Liver (tissue), 9 donors: ENCODE measurements around the gene ZNF398. TPM values are rescaled to one million over a fixed set of nuclear protein-coding genes. Genes with fewer than 3 reads are reported as not detected.

Source experiments
- DNase-seq: peaks from one replicate; pipeline ENCODE4 v3.0.0-alpha.2; 2017; ENCODE audit warnings: low spot score
- H3K27ac ChIP-seq, 2 donors: one replicate each; pipeline ENCODE4 v1.7.0; 2013; ENCODE audit warnings: inconsistent platforms in 2 of 2, low read length in 2 of 2, control low read depth in 1 of 2, low read depth in 1 of 2, mild to moderate bottlenecking in 1 of 2
- H3K27me3 ChIP-seq, 4 donors: one replicate each; pipeline versions ENCODE4 v1.6.1 to v1.7.0; 2013; ENCODE audit warnings: low read length in 3 of 4, inconsistent platforms in 1 of 4, mild to moderate bottlenecking in 1 of 4, moderate library complexity in 1 of 4; ENCODE audit not compliant: control insufficient read depth in 4 of 4, insufficient read depth in 4 of 4
- H3K36me3 ChIP-seq, 4 donors: one replicate each; pipeline versions ENCODE4 v1.6.1 to v1.7.0; 2013; ENCODE audit warnings: low read length in 3 of 4, mild to moderate bottlenecking in 3 of 4, low read depth in 1 of 4, moderate library complexity in 1 of 4; ENCODE audit not compliant: control insufficient read depth in 4 of 4, insufficient read depth in 3 of 4
- H3K4me1 ChIP-seq, 4 donors: one replicate each; pipeline versions ENCODE4 v1.6.1 to v1.7.0; 2013; ENCODE audit warnings: low read length in 3 of 4, mild to moderate bottlenecking in 3 of 4, moderate library complexity in 1 of 4; ENCODE audit not compliant: control insufficient read depth in 4 of 4, insufficient read depth in 4 of 4
- H3K4me3 ChIP-seq, 3 donors: one replicate each; pipeline versions ENCODE4 v1.6.1 to v1.7.0; 2013; ENCODE audit warnings: low read length in 3 of 3, control low read depth in 1 of 3, low read depth in 1 of 3, mild to moderate bottlenecking in 1 of 3
- H3K9ac ChIP-seq, 2 donors: one replicate each; pipeline ENCODE4 v1.7.0; 2013; ENCODE audit warnings: low read length in 2 of 2, mild to moderate bottlenecking in 2 of 2, moderate library complexity in 2 of 2, control low read depth in 1 of 2, low read depth in 1 of 2
- H3K9me3 ChIP-seq, 4 donors: one replicate each; pipeline versions ENCODE4 v1.6.1 to v1.7.0; 2013; ENCODE audit warnings: low read length in 3 of 4; ENCODE audit not compliant: control insufficient read depth in 4 of 4
- EGR1 ChIP-seq, 2 donors: IDR thresholded peaks; 2 replicates each; pipeline ENCODE4 v1.6.1; 2016 to 2018; ENCODE audit warnings: antibody characterized with exemption in 2 of 2, low read depth in 2 of 2
- FOXA1 ChIP-seq: IDR thresholded peaks from 2 replicates; pipeline ENCODE4 v1.6.1; 2016; ENCODE audit warnings: antibody characterized with exemption
- FOXA2 ChIP-seq: IDR thresholded peaks from 2 replicates; pipeline ENCODE4 v1.6.1; 2016; ENCODE audit warnings: antibody characterized with exemption
- GABPA ChIP-seq, 2 donors: IDR thresholded peaks in 1 of 2; conservative IDR thresholded peaks in 1 of 2; 2 replicates each; pipeline ENCODE4 v1.6.1; 2016; ENCODE audit warnings: antibody characterized with exemption in 2 of 2, mild to moderate bottlenecking in 1 of 2, moderate library complexity in 1 of 2
- HNF4A ChIP-seq, 2 donors: conservative IDR thresholded peaks; 2 replicates each; pipeline ENCODE4 v1.6.1; 2016; ENCODE audit warnings: antibody characterized with exemption in 2 of 2, mild to moderate bottlenecking in 2 of 2
- JUND ChIP-seq, 2 donors: IDR thresholded peaks; 2 replicates each; pipeline ENCODE4 v1.6.1; 2016; ENCODE audit warnings: antibody characterized with exemption in 2 of 2
- NR2F2 ChIP-seq: IDR thresholded peaks from 2 replicates; pipeline ENCODE4 v1.6.1; 2016; ENCODE audit warnings: antibody characterized with exemption
- RAD21 ChIP-seq, 2 donors: IDR thresholded peaks; 2 replicates each; pipeline ENCODE4 v1.6.1; 2016; ENCODE audit warnings: antibody characterized with exemption in 2 of 2, mild to moderate bottlenecking in 2 of 2
- REST ChIP-seq: IDR thresholded peaks from 2 replicates; pipeline ENCODE4 v1.6.1; 2016; ENCODE audit warnings: antibody characterized with exemption, mild to moderate bottlenecking
- RXRA ChIP-seq, 2 donors: IDR thresholded peaks; 2 replicates each; pipeline ENCODE4 v1.6.1; 2017 to 2018; ENCODE audit warnings: antibody characterized with exemption in 2 of 2, mild to moderate bottlenecking in 1 of 2
- SP1 ChIP-seq: IDR thresholded peaks from 2 replicates; pipeline ENCODE4 v1.6.1; 2018; ENCODE audit warnings: antibody characterized with exemption, mild to moderate bottlenecking
- TAF1 ChIP-seq: conservative IDR thresholded peaks from 2 replicates; pipeline ENCODE4 v1.6.1; 2016; ENCODE audit warnings: antibody characterized with exemption, mild to moderate bottlenecking
- YY1 ChIP-seq: IDR thresholded peaks from 2 replicates; pipeline ENCODE4 v1.6.1; 2016; ENCODE audit warnings: antibody characterized with exemption, mild to moderate bottlenecking
- WGBS: extraction: QIAGEN DNeasy Blood & Tissue Kit; methylation state at CpG from one replicate; pipeline ENCODE4 v1.1.7; 2013; 5-methylcytosine and 5-hydroxymethylcytosine counted together
- polyA plus RNA-seq, 2 donors: library from polyadenylated mRNA; stranded (reverse) in 1 of 2; unstranded in 1 of 2; fragments of 200-250 nt in 1 of 2; fragments of >200 nt in 1 of 2; fragmentation: Nextera tagmentation in 1 of 2; extraction: Ambion mirVana in 1 of 2; gene quantifications; one replicate each; pipeline versions ENCODE4 v1.2.1 to v1.2.3, GENCODE V29; 2013 to 2015
- total RNA-seq, 2 donors: library from RNA; depleted of rRNA; stranded (reverse); fragments of >200 nt; gene quantifications; one replicate each; pipeline ENCODE4 v1.2.3, GENCODE V29; 2014
- TF ChIP-seq, protein P1 (sequence below): IDR thresholded peaks from 2 replicates; pipeline ENCODE4 v1.6.1; 2016; ENCODE audit warnings: antibody characterized with exemption
- TF ChIP-seq, protein P2 (sequence below): IDR thresholded peaks from 2 replicates; pipeline ENCODE4 v1.6.1; 2016; ENCODE audit warnings: antibody characterized with exemption
- TF ChIP-seq, protein P3 (sequence below): fragments of 150-350 bp; IDR thresholded peaks from 2 replicates; pipeline ENCODE4 v1.5.1; 2017; ENCODE audit warnings: improper control_type of control experiment, low read depth, low read length; ENCODE audit not compliant: missing input control
- donor health status: healthy.
- donor health status: healthy.
- donor health status: healthy.
- donor health status: healthy.
- donor health status: healthy.

ZNF398 gene
- total and polyA plus RNA-seq, 4 donors: 1.5 to 7.8 (median 4.5) TPM

DNA sequence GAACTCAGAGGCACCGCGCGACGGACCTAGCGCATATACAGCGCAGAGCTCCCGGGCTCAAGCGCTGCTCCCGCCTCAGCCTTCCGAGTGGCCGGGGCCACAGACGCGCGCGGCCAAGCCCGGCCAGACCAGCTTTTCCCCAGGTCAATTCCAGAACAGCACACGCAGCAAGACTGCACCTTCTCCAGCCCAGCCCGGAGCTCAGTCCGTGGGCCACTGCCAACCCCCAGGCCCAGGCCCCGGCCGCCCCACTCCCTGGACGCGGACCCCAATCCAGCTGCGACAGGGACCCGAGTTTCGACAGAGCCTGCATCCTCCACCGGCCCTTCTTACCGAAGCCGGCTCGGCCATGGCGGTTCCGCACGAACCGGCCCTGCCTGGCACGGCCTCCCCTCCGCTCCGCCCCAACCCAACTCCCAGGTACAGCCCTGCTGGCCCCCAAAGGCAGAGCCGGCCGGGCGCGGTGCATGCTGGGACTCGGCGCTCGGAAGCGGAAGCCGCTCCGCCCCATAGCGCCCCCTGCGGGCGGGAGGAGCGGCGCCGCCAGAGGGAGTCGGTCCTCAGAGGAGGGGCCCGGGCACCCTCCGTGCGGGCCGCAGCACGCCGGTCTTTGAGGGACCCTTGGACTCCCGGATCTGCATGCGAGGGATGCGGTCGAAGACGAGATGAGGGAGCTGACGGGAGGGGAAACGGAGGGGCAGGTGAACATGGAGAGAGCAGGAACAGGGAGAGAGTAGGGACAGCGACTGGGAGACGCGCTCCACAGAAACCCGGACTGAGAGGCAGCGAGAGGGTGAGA lies 21.2 kb upstream of the ZNF398 start, which contains the start of gene ZNF425 (continued):
- TF ChIP-seq, protein P1, sequence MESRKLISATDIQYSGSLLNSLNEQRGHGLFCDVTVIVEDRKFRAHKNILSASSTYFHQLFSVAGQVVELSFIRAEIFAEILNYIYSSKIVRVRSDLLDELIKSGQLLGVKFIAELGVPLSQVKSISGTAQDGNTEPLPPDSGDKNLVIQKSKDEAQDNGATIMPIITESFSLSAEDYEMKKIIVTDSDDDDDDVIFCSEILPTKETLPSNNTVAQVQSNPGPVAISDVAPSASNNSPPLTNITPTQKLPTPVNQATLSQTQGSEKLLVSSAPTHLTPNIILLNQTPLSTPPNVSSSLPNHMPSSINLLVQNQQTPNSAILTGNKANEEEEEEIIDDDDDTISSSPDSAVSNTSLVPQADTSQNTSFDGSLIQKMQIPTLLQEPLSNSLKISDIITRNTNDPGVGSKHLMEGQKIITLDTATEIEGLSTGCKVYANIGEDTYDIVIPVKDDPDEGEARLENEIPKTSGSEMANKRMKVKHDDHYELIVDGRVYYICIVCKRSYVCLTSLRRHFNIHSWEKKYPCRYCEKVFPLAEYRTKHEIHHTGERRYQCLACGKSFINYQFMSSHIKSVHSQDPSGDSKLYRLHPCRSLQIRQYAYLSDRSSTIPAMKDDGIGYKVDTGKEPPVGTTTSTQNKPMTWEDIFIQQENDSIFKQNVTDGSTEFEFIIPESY: no peak
- TF ChIP-seq TAF1: peak; percentile 89
- peak in 1 of 2 donors; percentile 21 for TF ChIP-seq EGR1 (IDR thresholded peaks at IDR 0.05; ENCODE audit: low read depth in 2 of 2)
- TF ChIP-seq SP1: peak; percentile 51
- TF ChIP-seq NR2F2: no peak

- Histone ChIP-seq H3K9ac (peak overlapping the region; percentile 91 to 96), H3K36me3 (peaks cover 2 to 12% (median 7%) of the 10 kb centered on the region in 4 donors), H3K4me1 (peaks cover 3 to 12% (median 8%) of the 10 kb centered on the region in 4 donors), H3K27ac (peak overlapping the region; percentile 94 to 98), H3K4me3 (peak overlapping the region; percentile 68 to 100 (median 92)), H3K9me3 (peaks cover 0 to 7% (median 4%) of the 10 kb centered on the region in 4 donors), H3K27me3 (no peaks in the 10 kb centered on the region)
- TF ChIP-seq YY1: peak; percentile 51
- TF ChIP-seq FOXA2: no peak
- TF ChIP-seq GABPA (IDR thresholded peaks at IDR 0.05 in 1 of 2, conservative IDR thresholded peaks at IDR 0.05 in 1 of 2): no peak
- no peak for TF ChIP-seq REST
- no peak for TF ChIP-seq RXRA (IDR thresholded peaks at IDR 0.05)
- TF ChIP-seq SP1: peak; percentile 5
- under 1% methylated on average over 48 of the region's 48 CpGs for WGBS
- DNase-seq: peak; percentile 63
These were observed 20.5 kb upstream of the ZNF398 start for GRCh38 chr7:149126662-149127266.

GRCh38 chr7:149130572-149131198 lies 16.6 kb upstream of the ZNF398 start:
- Histone ChIP-seq H3K9me3 (peaks cover 0 to 7% (median 4%) of the 10 kb centered on the region in 4 donors), H3K4me3 (no peak overlapping the region), H3K36me3 (peaks cover 2 to 15% (median 10%) of the 10 kb centered on the region in 4 donors), H3K4me1 (peaks cover 0 to 3% (median under 1%) of the 10 kb centered on the region in 4 donors), H3K27ac (no peak overlapping the region), H3K27me3 (no peaks in the 10 kb centered on the region), H3K9ac (no peak overlapping the region)
- 96% methylated on average over 5 of the region's 5 CpGs for WGBS
- DNase-seq: no peak
- no peak for TF ChIP-seq FOXA1
- TF ChIP-seq, protein P2, sequence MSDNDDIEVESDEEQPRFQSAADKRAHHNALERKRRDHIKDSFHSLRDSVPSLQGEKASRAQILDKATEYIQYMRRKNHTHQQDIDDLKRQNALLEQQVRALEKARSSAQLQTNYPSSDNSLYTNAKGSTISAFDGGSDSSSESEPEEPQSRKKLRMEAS: no peak
- TF ChIP-seq JUND (IDR thresholded peaks at IDR 0.05): no peak
- no peak for TF ChIP-seq YY1
- no peak for TF ChIP-seq NR2F2
- no peak for TF ChIP-seq EGR1 (IDR thresholded peaks at IDR 0.05; ENCODE audit: low read depth in 2 of 2)
- TF ChIP-seq, protein P1: no peak
- TF ChIP-seq FOXA2: no peak
- TF ChIP-seq SP1: no peak
- TF ChIP-seq RAD21 (IDR thresholded peaks at IDR 0.05): no peak
- TF ChIP-seq, protein P3, sequence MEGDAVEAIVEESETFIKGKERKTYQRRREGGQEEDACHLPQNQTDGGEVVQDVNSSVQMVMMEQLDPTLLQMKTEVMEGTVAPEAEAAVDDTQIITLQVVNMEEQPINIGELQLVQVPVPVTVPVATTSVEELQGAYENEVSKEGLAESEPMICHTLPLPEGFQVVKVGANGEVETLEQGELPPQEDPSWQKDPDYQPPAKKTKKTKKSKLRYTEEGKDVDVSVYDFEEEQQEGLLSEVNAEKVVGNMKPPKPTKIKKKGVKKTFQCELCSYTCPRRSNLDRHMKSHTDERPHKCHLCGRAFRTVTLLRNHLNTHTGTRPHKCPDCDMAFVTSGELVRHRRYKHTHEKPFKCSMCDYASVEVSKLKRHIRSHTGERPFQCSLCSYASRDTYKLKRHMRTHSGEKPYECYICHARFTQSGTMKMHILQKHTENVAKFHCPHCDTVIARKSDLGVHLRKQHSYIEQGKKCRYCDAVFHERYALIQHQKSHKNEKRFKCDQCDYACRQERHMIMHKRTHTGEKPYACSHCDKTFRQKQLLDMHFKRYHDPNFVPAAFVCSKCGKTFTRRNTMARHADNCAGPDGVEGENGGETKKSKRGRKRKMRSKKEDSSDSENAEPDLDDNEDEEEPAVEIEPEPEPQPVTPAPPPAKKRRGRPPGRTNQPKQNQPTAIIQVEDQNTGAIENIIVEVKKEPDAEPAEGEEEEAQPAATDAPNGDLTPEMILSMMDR: no peak
- TF ChIP-seq HNF4A (conservative IDR thresholded peaks at IDR 0.05): no peak
- no peak for TF ChIP-seq TAF1
